GM10248 (cell line): ENCODE data around the gene VASH2.
"Not testable (repeated sequence)": the region's sequence is repeated elsewhere in the genome, so short reads cannot be mapped to it uniquely, and the experiment has no call there.

Source experiments
- CTCF ChIA-PET: fragments of 300-600 bp; sonication (Branson Sonifier 250); formaldehyde crosslinking; extraction: SDS; loops from one replicate; lab custom pipeline; 2021; ENCODE audit warnings: antibody characterized with exemption; lab: Yijun Ruan, JAX
- POLR2A ChIA-PET: fragments of 350-650 bp; sonication (Branson Sonifier 250); formaldehyde crosslinking; extraction: SDS; loops from one replicate; lab custom pipeline; 2020; ENCODE audit warnings: antibody characterized with exemption; lab: Yijun Ruan, JAX
- DNase-seq: peaks from one replicate; pipeline ENCODE4 v3.0.0; 2012; ENCODE audit errors: extremely low spot score
- TF ChIP-seq, protein P1 (sequence below): IDR thresholded peaks from 2 replicates; pipeline ENCODE4 v1.5.1; 2012; ENCODE audit warnings: mild to moderate bottlenecking, low read depth; ENCODE audit errors: extremely low read depth, missing control alignments, control extremely low read depth

Gene VASH2

GRCh38 chr1:212958175-212958574, 7.8 kb downstream of the VASH2 start:
- POLR2A ChIA-PET: interaction anchor here (1.0 to 1.9 kb wide), 4 partner anchors 9 to 349 kb away, joined by 3 to 11 read pairs (median 3); partner anchors contain the start of gene ATF3
- CTCF ChIA-PET: interaction anchor here (1.1 to 2.7 kb wide), 10 partner anchors 9 to 293 kb away, joined by 3 to 31 read pairs (median 4); no protein-coding TSS in a partner anchor
- TF ChIP-seq, protein P1, sequence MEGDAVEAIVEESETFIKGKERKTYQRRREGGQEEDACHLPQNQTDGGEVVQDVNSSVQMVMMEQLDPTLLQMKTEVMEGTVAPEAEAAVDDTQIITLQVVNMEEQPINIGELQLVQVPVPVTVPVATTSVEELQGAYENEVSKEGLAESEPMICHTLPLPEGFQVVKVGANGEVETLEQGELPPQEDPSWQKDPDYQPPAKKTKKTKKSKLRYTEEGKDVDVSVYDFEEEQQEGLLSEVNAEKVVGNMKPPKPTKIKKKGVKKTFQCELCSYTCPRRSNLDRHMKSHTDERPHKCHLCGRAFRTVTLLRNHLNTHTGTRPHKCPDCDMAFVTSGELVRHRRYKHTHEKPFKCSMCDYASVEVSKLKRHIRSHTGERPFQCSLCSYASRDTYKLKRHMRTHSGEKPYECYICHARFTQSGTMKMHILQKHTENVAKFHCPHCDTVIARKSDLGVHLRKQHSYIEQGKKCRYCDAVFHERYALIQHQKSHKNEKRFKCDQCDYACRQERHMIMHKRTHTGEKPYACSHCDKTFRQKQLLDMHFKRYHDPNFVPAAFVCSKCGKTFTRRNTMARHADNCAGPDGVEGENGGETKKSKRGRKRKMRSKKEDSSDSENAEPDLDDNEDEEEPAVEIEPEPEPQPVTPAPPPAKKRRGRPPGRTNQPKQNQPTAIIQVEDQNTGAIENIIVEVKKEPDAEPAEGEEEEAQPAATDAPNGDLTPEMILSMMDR: no peak
- no peak for DNase-seq

DNA sequence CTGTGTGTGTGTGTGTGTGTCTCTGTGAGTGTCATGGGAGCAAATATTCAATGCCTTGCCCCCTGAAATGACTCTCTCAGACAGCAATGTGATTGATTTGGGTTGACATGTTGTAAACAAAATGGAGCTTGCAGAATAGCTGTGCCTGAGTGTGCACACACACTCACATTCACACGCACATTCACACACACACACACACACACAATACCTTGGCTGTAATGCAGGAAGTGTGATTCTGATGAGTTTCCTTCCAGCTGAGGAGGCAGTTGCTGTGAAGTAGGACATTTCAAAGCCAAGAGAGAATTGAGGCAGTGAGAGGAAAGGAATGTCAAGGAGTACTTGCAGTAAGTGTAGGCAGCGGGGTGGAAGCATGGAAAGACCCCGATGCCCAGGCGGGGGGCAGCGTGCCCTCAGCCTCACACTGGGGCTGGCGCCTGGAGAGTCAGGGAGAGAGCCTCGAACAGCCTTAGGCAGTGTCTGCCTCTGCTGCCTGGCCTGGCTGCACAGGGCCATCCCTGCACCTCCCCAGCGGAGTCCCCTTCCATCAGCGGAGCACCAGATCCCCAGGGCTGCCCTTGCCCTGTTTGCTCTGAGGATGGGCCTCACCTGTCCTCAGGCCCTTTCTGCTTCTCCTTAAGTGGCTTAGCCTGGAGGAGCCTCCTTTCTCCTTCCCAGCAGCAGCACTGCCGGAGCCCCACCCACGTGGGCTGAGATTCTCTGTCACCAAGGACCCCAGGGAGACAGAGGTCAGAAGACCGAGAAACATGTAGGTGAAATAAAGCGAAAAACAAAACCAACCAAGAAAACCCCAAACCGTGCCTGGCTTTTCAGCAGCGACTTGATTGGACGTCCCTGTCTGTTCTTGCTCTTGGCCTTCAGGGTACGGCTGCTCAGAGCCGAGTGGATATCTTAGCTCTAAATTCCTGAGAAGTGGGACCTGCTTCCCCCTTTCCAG, 9.2 kb downstream of the VASH2 start:
- ChIA-PET CTCF (interaction anchor here (1.6 to 2.7 kb wide), 5 partner anchors 8 to 38 kb away, joined by 4 to 31 read pairs (median 10); no protein-coding TSS in a partner anchor), POLR2A (no interaction called here)
- DNase-seq: peak; percentile 85
- TF ChIP-seq, protein P1: no peak

GRCh38 chr1:212960932-212961331, 10.6 kb downstream of the VASH2 start:
- TF ChIP-seq, protein P1: no peak
- CTCF ChIA-PET: interaction anchor here (1.4 to 2.7 kb wide), 2 partner anchors 10 to 35 kb away, joined by 4 to 10 read pairs; partner anchors contain the start of gene VASH2
- DNase-seq: no peak
- POLR2A ChIA-PET: no interaction called here

GRCh38 chr1:212962509-212962908, 12.2 kb downstream of the VASH2 start:
- CTCF ChIA-PET: interaction anchor here (1.4 to 2.7 kb wide), 2 partner anchors 12 to 33 kb away, joined by 4 to 10 read pairs; partner anchors contain the start of gene VASH2
- TF ChIP-seq, protein P1: no peak
- POLR2A ChIA-PET: no interaction called here
- DNase-seq: no peak

GRCh38 chr1:212964102-212964501, 13.8 kb downstream of the VASH2 start:
- ChIA-PET CTCF (interaction anchor here (5.5 to 6.2 kb wide), 3 partner anchors 11 to 32 kb away, joined by 36 to 87 read pairs (median 66); partner anchors contain the start of gene VASH2), POLR2A (no interaction called here)
- no peak for DNase-seq
- TF ChIP-seq, protein P1: no peak

GRCh38 chr1:212964993-212965392, 14.7 kb downstream of the VASH2 start:
- DNase-seq, POLR2A ChIA-PET: not testable (repeated sequence)
- CTCF ChIA-PET: interaction anchor here (1.3 to 6.2 kb wide), 5 partner anchors 12 to 38 kb away, joined by 3 to 87 read pairs (median 36); partner anchors contain the start of gene VASH2
